AG04449 (cell line): ENCODE results near the gene HHIPL1.

Experiments
- CTCF ChIA-PET: fragments of 350-600 bp; formaldehyde crosslinking; extraction: SDS; loops from one replicate; lab custom pipeline; 2021; ENCODE audit warnings: antibody characterized with exemption; lab: Yijun Ruan, JAX
- POLR2A ChIA-PET: fragments of 400-600, 350-600 bp; formaldehyde crosslinking; extraction: SDS; loops from one replicate; lab custom pipeline; 2020; ENCODE audit warnings: antibody characterized with exemption, inconsistent platforms; lab: Yijun Ruan, JAX
- DNase-seq: peaks from one replicate; pipeline ENCODE4 v3.0.0-alpha.2; 2010; ENCODE audit warnings: low read depth, low spot score
- H3K4me3 ChIP-seq: 2 replicates; pipeline ENCODE4 v1.5.1; 2011; ENCODE audit warnings: low read depth, mild to moderate bottlenecking, control low read depth, low read length
- CTCF ChIP-seq: IDR thresholded peaks from one replicate; pipeline ENCODE4 v1.5.1; 2011; ENCODE audit warnings: mild to moderate bottlenecking, moderate library complexity, low read length, control low read depth, inconsistent platforms; ENCODE audit not compliant: insufficient read depth; ENCODE audit errors: missing control alignments

The HHIPL1 gene

GRCh38 chr14:99627510-99628381, 17.2 kb upstream of the HHIPL1 start:
- H3K4me3 ChIP-seq: no peak overlapping the region

GRCh38 chr14:99628887-99629618, 15.9 kb upstream of the HHIPL1 start:
- 0 out of 2 replicates have a peak overlapping the region, but pooled peaks have one; percentile 15 for H3K4me3 ChIP-seq
- POLR2A ChIA-PET: no interaction called here
- CTCF ChIA-PET: interaction anchor here (0.7 to 9.1 kb wide), 22 partner anchors 9 to 292 kb away, joined by 3 to 174 read pairs (median 4); no protein-coding TSS in a partner anchor
- peak; percentile 99 for TF ChIP-seq CTCF
- DNase-seq: no peak

More at GRCh38 chr14:99627510-99628381, 17.2 kb upstream of the HHIPL1 start:
- DNase-seq: no peak
- ChIA-PET POLR2A (no interaction called here), CTCF (interaction anchor here (0.6 to 9.1 kb wide), 30 partner anchors 8 to 293 kb away, joined by 3 to 174 read pairs (median 4); no protein-coding TSS in a partner anchor)
- no peak for TF ChIP-seq CTCF

- ChIA-PET CTCF (interaction anchor here (0.7 to 9.1 kb wide), 7 partner anchors 8 to 119 kb away, joined by 3 to 174 read pairs (median 6); no protein-coding TSS in a partner anchor), POLR2A (no interaction called here)
Observed at GRCh38 chr14:99630202-99630601, 14.7 kb upstream of the HHIPL1 start.

GRCh38 chr14:99632410-99633035, 12.4 kb upstream of the HHIPL1 start:
- no peak for TF ChIP-seq CTCF
- DNase-seq: no peak

More at GRCh38 chr14:99630202-99630601, 14.7 kb upstream of the HHIPL1 start:
- no peak overlapping the region for H3K4me3 ChIP-seq
- DNase-seq: no peak
- no peak for TF ChIP-seq CTCF

GRCh38 chr14:99633141-99633540, 11.8 kb upstream of the HHIPL1 start:
- no peak for TF ChIP-seq CTCF
- DNase-seq: no peak
- POLR2A ChIA-PET: no interaction called here
- CTCF ChIA-PET: interaction anchor here (1.1 to 1.4 kb wide), 3 partner anchors 108 to 116 kb away, joined by 4 to 8 read pairs (median 4); no protein-coding TSS in a partner anchor
- no peak overlapping the region for H3K4me3 ChIP-seq

More at GRCh38 chr14:99632410-99633035, 12.4 kb upstream of the HHIPL1 start:
- H3K4me3 ChIP-seq: no peak overlapping the region
- POLR2A ChIA-PET: no interaction called here
- CTCF ChIA-PET: interaction anchor here (1.1 to 1.4 kb wide), 2 partner anchors 108 to 111 kb away, joined by 3 to 4 read pairs; no protein-coding TSS in a partner anchor
